ENCODE results near the gene CCDC92B.

DNA sequence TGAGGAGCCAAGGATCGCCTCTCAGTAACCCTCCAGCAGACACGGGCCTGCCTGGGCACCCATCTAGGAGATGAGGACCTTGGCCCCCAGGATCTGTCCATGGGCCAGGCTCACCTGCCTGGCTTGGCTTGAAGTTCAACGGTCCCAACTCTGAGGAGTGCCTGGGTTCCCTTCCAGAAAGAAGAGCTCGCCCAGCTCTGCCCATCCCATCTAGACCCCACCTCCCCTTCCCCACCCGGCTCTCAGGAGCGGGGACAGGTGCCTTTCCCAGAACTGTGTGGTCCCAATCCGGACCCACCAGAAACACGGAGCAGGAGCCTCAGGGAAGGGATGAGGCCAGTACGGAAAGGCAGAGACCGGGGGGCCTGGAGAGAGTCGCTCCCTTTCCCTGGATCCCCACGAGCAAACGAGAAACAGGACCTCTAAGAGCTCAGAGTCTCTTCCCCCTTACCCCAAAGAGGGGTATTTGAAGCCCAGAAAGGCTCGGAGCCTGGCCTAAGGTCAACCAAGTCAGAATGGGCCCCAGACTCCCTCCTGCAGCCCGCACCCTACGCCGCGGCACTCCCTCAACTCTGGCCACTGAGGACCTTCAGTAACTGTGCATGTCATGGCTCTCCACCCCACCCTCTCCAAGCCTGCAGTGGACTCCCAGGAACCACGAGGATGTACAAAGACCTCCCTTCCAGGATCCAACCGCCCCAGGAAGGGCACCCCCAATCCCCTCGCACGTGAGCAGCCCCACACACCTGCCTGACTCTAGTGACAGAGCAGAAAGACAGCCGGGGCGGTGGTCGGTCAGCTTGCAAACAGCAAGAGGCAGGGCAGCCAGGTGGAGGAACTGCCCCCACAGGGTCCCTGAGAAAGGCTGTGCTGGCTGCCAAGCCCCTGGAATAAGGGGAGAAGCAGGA lies 43.3 kb downstream of the CCDC92B start:
- TF ChIP-seq CTCF (IDR thresholded peaks at IDR 0.05; ENCODE audit: low read length) (no peak), EZH2 (IDR thresholded peaks at IDR 0.05; ENCODE audit: borderline replicate concordance, low read length) (no peak)
